Peyer's patch (tissue), 4 donors: ENCODE data around the gene OTUD5. TPM values are rescaled to one million over a fixed set of nuclear protein-coding genes. Genes with fewer than 3 reads are reported as not detected.
A peak's percentile ranks its signal among the peaks of the same experiment; 100 is the strongest.

ENCODE experiments used
- DNase-seq, 3 donors: peaks; one replicate each; pipeline ENCODE4 v3.0.0-alpha.2; 2017 to 2019
- H3K27ac ChIP-seq, 4 donors: fragments of 200-600 bp; sonication (generic); one replicate each; pipeline ENCODE4 v1.5.1; 2016 to 2019
- H3K27me3 ChIP-seq, 2 donors: fragments of 200-600 bp; sonication (generic); one replicate each; pipeline ENCODE4 v1.5.1; 2019
- H3K36me3 ChIP-seq, 3 donors: fragments of 200-600 bp; sonication (generic); one replicate each; pipeline ENCODE4 v1.5.1; 2016 to 2019
- H3K4me1 ChIP-seq, 4 donors: fragments of 200-600 bp; sonication (generic); one replicate each; pipeline ENCODE4 v1.5.1; 2016 to 2019
- H3K4me3 ChIP-seq, 4 donors: fragments of 200-600 bp; sonication (generic); 1 replicate in 3 of 4; 2 replicates in 1 of 4; pipeline ENCODE4 v1.5.1; 2016 to 2019; ENCODE audit warnings: mild to moderate bottlenecking in 1 of 4
- H3K9me3 ChIP-seq, 4 donors: fragments of 200-600 bp; sonication (generic); one replicate each; pipeline ENCODE4 v1.5.1; 2016 to 2019; ENCODE audit warnings: mild to moderate bottlenecking in 1 of 4
- CTCF ChIP-seq, 6 experiments: fragments of 450-650 bp in 4 of 6; fragments of 200-600 bp in 2 of 6; sonication (generic) in 1 of 6; IDR thresholded peaks; one replicate each; pipeline ENCODE4 v1.5.1; 2017 to 2019; ENCODE audit warnings: antibody characterized with exemption in 6 of 6, mild to moderate bottlenecking in 3 of 6, moderate library complexity in 1 of 6
- POLR2A ChIP-seq, 2 donors: fragments of 450-650 bp; IDR thresholded peaks; one replicate each; pipeline ENCODE4 v1.5.1; 2017; ENCODE audit warnings: antibody characterized with exemption in 2 of 2, mild to moderate bottlenecking in 2 of 2, moderate library complexity in 2 of 2
- total RNA-seq, 4 donors: library from RNA; depleted of rRNA; stranded (reverse); fragments of >200 nt; gene quantifications; one replicate each; pipeline ENCODE4 v1.1.0, GENCODE V29; 2016

The OTUD5 gene
- total RNA-seq, 4 donors from 2014 or later = 49.7 to 79.2 (median 71.0) TPM

DNA sequence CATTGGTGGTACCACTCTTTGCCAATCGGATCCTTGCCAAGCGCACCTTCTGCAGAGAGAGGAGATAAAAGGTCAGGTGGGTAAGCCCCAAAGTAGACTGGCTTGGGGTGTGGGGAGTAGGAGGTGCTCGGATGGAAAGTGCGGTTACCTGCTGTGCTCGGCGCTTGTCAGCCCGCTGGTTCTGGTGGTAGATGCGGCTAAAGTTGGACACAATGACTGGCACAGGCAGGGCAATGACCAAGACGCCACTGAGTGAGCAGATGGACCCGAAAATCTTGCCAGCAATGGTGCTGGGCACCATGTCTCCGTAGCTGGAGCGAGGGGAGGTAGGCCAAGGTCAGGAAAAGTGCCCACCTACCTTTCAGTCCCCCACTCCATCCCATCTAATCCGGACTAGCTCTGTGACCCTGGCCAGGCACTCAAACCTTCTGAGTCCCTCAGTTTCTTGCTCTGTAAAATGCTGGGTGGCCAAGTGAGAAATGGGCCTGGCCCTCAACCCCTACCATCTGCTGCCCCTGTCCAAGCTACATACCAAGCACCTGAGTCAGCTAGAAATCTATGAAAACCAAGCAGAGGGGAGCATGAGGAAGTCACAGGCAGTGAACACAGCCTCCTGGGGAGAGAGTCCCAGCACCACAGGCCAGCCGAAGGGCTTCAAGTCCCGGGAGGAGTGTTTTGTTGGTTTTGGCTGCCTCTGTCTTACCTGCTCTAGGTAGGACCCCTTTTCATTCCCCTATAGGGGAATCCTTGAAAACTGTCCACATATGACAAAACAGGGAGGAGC, 9.6 kb upstream of the OTUD5 start:
- TF ChIP-seq POLR2A (IDR thresholded peaks at IDR 0.05) (no peak), CTCF (IDR thresholded peaks at IDR 0.05) (no peak)
- H3K27ac ChIP-seq = no peak overlapping the region
- H3K4me3 ChIP-seq = no peak overlapping the region
- no peaks in the 10 kb centered on the region for H3K9me3 ChIP-seq
- no peaks in the 10 kb centered on the region for H3K4me1 ChIP-seq
- H3K36me3 ChIP-seq = no peaks in the 10 kb centered on the region
- no peak for DNase-seq
- no peaks in the 10 kb centered on the region for H3K27me3 ChIP-seq

DNA sequence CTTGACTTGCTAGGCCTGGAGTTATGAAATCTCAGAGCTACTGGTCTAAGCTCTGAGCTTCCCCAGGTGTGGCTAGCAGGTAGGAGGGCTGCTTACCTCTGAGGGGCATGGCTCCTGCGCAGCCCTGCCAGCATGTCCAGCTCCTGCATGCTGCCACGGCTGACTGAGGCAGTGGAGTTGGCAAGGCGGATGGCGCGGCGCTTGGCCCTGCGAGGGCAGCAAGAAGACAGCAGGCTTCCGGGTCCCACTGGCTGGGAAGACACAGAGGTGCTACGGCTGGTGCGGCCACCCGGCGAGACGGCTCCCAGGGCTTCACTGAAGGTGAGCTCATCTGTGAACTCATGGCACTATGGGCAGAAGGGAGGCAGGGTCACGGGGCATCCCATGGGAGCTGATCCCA, 8.6 kb upstream of the OTUD5 start:
- no peaks in the 10 kb centered on the region for H3K27me3 ChIP-seq
- H3K4me1 ChIP-seq = no peaks in the 10 kb centered on the region
- no peak overlapping the region for H3K27ac ChIP-seq
- H3K36me3 ChIP-seq = no peaks in the 10 kb centered on the region
- no peak for TF ChIP-seq POLR2A (IDR thresholded peaks at IDR 0.05)
- no peak for TF ChIP-seq CTCF (IDR thresholded peaks at IDR 0.05)
- no peaks in the 10 kb centered on the region for H3K9me3 ChIP-seq
- no peak overlapping the region for H3K4me3 ChIP-seq
- no peak for DNase-seq

DNA sequence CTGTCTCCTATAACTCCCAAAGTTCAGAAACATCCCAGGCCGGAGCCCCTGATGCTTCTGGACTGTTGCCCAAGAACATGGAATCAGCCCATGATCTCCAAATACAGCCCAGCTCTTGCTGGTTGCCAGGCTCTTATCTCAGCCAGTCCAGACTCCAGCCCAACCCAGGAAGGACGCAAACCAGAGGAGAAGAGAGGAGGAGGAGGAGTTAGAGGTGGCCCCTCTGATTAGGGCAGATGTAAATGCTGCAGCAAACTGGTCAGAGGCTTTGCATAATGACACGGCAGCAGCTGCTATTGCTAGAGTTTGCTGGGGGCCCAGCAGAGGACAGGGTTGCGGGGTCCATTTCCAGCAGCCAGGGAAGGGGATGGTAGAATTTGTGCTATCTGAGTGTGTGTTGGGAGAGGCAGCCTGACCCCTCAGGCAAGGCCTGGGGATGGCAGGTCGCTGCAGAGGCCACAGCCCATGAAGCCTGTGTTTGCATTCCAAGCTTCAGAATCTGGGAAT, 4.2 kb upstream of the OTUD5 start:
- no peaks in the 10 kb centered on the region for H3K36me3 ChIP-seq
- TF ChIP-seq POLR2A (IDR thresholded peaks at IDR 0.05) (no peak), CTCF (IDR thresholded peaks at IDR 0.05) (no peak)
- DNase-seq = peak in 2 of 3 donors; percentile 38 to 57
- H3K27me3 ChIP-seq = no peaks in the 10 kb centered on the region
- peaks cover 0 to 9% (median 0%) of the 10 kb centered on the region in 4 donors for H3K4me1 ChIP-seq
- no peaks in the 10 kb centered on the region for H3K9me3 ChIP-seq
- H3K27ac ChIP-seq = peak overlapping the region in 3 of 4 donors; percentile 22 to 85 (median 42)
- no peak overlapping the region for H3K4me3 ChIP-seq

- TF ChIP-seq POLR2A (IDR thresholded peaks at IDR 0.05) = no peak
- TF ChIP-seq CTCF (IDR thresholded peaks at IDR 0.05) = no peak
- Histone ChIP-seq H3K36me3 (peaks cover 0 to 6% (median 0%) of the 10 kb centered on the region in 3 donors), H3K27me3 (no peaks in the 10 kb centered on the region), H3K9me3 (no peaks in the 10 kb centered on the region), H3K27ac (peak overlapping the region in 1 of 4 donors; percentile 85), H3K4me3 (no peak overlapping the region), H3K4me1 (peaks cover 0 to 12% (median 5%) of the 10 kb centered on the region in 4 donors)
- peak in 2 of 3 donors; percentile 38 to 55 for DNase-seq
Observed at GRCh38 chrX:48960291-48960690, 2.9 kb upstream of the OTUD5 start.

DNA sequence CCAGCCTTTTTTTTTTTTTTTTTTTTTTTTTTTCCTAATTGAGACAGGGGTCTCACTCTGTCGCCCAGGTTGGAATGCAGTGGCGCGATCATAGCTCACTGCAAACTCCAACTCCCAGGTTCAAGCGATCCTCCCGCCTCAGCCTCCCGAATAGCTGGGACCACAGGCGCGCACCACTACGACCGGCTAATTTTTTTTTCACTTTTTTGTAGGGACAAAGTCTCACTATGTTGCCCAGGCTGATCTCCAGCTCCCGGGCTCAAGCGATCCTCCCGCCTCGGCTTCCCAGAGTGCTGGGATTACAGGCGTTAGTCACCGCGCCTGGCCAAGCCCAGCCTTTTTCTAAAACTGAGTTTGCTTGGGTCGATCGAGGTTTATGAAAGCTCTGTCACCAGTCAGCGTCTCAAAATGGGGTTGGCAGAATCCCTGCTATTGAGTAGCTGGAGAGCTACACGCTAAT, 1.3 kb upstream of the OTUD5 start:
- TF ChIP-seq CTCF (IDR thresholded peaks at IDR 0.05) (no peak), POLR2A (IDR thresholded peaks at IDR 0.05) (peak in 1 of 2 donors; percentile 14)
- peak overlapping the region; percentile 54 to 80 (median 60) for H3K4me3 ChIP-seq

More for the DNA sequence above, 1.3 kb upstream of the OTUD5 start:
- DNase-seq = peak in 2 of 3 donors; percentile 63 to 70
- Histone ChIP-seq H3K27ac (peak overlapping the region; percentile 85 to 97 (median 95)), H3K36me3 (peaks cover 0 to 7% (median 0%) of the 10 kb centered on the region in 3 donors), H3K27me3 (no peaks in the 10 kb centered on the region), H3K9me3 (no peaks in the 10 kb centered on the region), H3K4me1 (peaks cover 0 to 25% (median 5%) of the 10 kb centered on the region in 4 donors)
